Pons (tissue), 1 donor: Measurements from ENCODE around the gene NRIP3.
"Not testable (repeated sequence)": the region's sequence is repeated elsewhere in the genome, so short reads cannot be mapped to it uniquely, and the experiment has no call there.

Source experiments
- DNase-seq: peaks from one replicate; pipeline ENCODE4 v3.0.0-alpha.2; 2016; ENCODE audit warnings: low spot score

Gene NRIP3

GRCh38 chr11:9016916-9017642, 13.3 kb upstream of the NRIP3 start:
- DNase-seq = no peak

- DNase-seq = peak; percentile 86
Measured at GRCh38 chr11:9015677-9016076, 11.9 kb upstream of the NRIP3 start.

GRCh38 chr11:9014826-9015225, 11.0 kb upstream of the NRIP3 start:
- DNase-seq = no peak

GRCh38 chr11:9013373-9013772, 9.6 kb upstream of the NRIP3 start:
- no peak for DNase-seq

- DNase-seq = not testable (repeated sequence)
Measured at GRCh38 chr11:9009538-9009937, 5.7 kb upstream of the NRIP3 start.

DNA sequence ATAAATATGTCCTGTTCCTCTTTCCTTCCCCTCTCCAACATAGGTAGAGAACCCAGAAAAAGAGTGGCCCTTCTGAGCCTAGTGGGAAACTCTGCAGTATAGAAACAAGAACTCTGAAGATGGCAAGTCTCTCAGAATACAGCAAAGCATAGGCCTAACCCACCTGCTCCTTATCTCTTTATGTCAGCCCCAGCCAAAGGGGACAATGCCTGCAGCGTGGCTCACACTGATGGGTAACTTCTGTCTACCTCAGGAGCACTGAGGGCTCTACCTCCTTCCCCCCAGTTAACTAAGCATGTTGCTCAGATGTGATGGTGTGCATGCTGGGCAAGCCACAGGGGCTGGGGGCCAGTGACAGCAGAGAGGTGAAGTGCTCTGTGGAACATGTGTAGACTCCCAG, 4.9 kb upstream of the NRIP3 start:
- DNase-seq = no peak

GRCh38 chr11:9008011-9008550, 4.3 kb upstream of the NRIP3 start:
- no peak for DNase-seq

DNA sequence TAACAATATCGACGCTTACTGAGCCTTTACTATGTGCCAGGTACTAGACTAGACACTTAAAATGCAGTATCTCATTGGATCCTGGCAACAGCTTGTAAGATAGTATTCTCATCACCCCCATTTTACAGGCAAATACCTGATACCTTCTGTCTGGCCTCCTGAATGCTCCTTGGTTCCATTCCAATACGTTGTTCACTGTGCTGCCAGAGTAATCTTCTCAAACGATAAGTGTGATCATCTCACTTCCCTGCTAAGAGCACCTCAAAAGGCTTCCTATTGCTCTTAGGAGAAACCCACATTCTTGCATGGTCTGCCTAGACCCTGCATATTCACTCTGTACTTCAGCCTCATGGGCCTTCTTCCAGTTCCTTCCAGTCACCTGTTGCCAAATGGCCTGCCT, 1.3 kb upstream of the NRIP3 start:
- no peak for DNase-seq

- no peak for DNase-seq
Measured at GRCh38 chr11:9004183-9004926, 554 bp upstream of the NRIP3 start.

GRCh38 chr11:9002920-9003572, 755 bp downstream of the NRIP3 start:
- no peak for DNase-seq

DNA sequence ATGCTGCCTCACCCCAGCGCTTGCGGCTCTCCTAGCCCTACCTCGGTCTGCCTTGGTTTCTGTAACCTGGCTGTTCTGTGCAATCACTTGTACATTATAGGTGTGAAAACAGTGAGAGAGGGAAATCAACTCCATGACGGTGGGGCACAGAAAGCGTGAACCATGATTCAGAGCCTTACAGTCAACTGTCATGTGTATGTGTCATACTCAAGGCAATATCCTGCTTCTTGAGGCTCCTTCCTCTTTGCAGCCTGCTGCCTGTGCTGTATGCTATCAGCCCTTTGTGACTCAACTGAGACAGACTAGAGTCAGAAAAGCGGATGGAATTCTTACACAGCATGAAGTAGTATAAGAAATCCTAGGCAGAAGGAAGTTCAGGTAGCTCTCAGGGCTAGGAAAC, 2.1 kb downstream of the NRIP3 start:
- DNase-seq = peak; percentile 25

- no peak for DNase-seq
Measured at GRCh38 chr11:8998017-8998416, 5.8 kb downstream of the NRIP3 start.

DNA sequence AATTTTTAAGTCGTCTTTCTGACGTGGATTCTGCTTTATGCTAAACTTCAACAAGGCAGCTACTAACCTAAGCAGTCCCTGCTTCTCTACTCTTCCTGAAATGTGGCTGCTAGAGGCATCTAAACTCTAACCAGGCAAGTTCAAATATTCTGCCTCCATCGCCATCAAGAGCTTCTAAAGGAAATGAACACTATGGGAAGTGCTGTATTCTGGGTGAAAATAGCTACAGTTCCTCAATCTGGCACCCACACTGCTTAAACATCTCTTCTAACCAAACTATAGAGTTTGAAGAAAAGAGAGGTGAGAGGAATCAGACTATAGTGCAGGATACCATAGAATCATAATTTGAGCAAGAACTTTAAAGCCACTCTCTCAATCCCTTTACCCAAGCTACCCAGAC, 6.3 kb downstream of the NRIP3 start:
- DNase-seq = no peak

DNA sequence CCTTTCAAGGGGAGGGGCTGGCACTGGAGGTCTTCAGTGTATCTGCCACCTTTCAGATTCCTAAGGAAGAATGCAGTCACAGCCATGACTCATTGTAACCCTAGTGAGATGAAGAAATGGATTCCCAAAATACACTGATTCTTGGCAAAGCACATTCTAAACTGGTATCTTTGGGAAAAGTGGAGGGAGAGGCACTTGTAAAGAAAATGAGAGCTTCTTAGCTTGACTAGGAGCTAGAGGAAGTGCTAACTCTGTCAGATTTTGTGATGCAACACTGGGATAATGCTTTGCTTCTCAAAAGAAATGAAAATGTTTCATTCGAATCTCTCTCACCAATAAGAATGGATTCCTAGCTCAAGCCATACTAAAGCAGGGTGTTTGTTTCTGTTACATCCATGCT, 14.3 kb downstream of the NRIP3 start:
- DNase-seq = no peak

DNA sequence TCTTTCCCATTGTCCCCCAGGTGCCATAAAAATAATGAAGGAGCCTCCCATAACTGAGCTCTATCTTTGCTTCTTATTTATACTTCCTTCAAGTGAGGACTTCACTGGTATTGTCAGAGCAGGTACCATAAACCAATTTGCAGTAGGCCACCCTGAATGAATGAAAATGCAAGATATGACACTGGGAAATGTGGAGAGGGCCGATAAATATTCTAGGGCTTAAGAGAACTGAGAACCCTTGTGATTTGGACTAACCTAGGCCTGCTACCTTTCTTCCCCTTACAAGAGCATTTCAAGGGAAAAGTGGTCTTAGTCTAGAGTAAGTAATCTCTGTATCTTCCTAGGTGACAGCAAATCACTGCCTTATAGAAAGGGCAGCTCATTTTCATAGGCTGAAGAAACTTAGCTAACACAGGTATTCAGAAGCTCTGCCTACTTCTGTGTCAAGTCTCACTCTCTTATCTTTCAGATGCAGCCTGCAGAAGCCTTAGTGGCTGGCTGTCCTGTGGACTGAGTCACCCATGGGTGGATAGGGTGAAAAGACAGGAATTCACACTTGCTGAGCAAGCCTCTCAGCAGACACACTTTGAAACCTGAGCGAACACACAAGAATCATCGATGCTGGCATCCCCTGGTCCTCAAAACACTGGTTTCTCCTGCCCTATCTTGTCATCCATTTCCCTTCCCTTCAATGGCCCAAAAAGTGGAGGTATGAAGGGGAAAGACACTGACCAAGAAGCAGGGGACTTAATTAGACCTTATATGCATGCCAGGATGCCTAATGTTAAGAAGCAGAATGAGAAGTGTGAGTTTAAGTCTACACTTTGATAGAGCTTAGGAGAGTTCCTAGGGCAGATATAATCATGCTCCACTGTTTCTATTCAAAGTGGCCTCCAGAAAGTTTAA, 15.2 kb downstream of the NRIP3 start:
- DNase-seq = no peak

- DNase-seq = no peak
Measured at GRCh38 chr11:8987446-8987845, 16.4 kb downstream of the NRIP3 start.

DNA sequence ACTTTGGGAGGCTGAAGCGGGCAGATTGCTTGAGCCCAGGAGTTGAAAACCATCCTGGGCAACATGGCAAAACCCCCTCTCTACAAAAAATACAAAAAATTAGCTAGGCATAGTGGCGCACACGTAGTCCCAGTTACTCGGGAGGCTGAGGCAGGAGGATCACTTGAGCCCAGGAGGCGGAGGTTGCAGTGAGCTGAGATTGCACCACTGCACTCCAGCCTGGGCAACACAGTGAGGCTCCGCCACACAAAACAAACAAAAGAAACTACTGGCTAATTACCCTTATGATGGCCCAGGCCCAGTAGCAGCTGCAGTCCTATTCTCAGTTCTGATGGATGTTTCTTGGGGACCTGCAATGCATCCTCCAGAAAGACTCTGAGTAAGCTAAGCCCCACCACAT, 17.0 kb downstream of the NRIP3 start:
- not testable (repeated sequence) for DNase-seq

GRCh38 chr11:8985462-8985861, 18.3 kb downstream of the NRIP3 start:
- DNase-seq = no peak

DNA sequence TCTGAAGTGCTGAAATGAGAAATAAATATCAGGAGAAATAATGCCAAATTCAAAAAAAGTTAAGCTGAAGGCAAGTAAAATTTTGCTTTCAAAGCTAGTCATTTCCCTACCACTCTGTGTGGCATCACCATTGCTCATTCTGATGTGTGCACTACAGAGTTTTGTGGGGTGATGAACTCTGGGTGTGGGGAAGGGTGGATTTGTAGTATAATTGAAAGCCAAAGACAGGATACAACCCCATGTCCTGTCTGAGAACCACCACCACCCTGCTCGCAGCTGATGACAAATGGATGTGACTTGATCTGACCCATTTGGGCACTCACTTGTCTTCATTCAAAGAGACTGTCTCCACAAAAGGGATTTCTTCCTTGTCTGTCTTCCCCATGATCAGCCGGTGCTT, 20.2 kb downstream of the NRIP3 start:
- no peak for DNase-seq

DNA sequence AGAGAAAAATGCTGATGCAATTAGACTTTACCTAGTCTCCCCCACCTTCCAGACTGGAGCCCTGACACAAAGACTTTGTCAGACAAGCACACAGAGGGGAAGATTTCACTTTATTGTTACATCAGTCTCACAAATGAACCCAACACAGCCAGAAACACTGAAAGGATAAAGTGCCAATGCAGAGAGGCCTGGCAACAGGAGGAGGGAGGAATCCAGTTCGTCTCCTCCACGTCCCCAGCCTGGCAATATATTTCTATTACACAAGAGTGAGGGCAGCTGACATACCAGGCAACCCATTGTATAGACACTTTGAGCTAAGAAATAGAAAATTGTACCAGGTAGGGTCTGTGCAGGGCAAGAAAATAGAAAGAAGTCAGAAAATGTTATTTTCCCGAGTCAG, 23.3 kb downstream of the NRIP3 start:
- DNase-seq = no peak

- DNase-seq = not testable (repeated sequence)
Measured at GRCh38 chr11:8979365-8979764, 24.4 kb downstream of the NRIP3 start.

DNA sequence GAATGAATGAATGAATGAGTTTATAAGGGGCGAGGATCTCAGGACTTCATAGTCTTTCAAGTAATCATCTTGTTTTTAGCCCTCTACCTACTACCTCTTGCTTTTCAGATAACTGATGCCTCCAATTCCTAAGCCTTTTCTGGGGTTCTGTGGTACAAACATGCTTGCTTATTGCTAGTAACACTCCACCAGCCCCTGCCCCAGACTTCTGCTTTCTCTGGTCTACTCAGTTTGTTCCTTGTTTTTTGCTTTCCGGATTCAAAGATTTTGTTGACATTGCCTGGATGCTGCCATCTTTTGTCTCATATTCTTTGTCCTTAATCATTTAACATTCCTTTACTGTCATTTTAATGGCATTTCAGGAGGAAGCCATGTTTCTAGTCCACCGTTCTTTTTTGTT, 30.7 kb downstream of the NRIP3 start:
- DNase-seq = no peak
